Measurements from ENCODE around the gene WFDC2.

The WFDC2 gene

DNA sequence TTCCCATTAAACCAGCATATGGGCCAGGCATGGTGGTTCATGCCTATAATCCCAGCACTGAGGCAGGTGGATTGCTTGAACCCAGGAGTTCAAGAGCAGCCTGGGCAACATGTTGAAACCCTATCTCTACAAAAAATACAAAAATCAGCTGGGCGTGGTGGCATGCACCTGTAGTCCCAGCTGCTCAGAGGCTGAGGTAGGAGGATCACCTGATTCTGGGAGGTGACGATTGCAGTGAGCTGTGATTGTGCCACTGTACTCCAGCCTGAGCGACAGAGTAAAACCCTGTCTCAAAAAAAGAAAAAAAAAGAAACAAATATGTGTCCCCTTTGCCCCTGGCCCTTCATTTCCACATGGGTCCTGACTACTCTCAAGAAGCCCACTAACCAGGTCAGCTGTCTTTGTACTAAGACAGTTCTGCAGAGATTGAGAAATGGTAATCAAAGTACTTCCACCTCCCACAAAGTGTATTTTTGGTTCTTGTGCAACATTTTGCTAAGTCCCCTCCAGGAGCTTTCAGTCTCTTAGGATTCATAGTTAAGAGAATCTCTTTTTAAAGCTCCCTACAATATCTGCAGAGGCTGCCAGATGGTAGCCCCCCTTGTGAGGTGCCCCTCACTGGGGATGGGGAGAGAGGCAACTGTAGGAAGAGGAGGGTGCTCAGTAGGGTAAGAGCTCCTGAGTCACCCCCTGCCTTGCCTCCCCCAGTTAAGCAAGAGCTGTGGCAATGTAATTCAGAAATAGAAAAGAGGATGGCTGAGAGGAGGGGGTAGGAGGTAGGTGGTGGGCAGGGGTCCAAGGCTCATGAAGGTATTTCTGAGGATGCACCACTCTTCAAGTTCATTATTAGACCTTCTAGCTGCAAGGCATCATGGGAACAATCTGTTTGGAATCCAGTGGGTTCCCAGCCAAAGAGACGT lies 16.5 kb upstream of the WFDC2 start:
- Histone ChIP-seq H3K14ac (ENCODE audit: low read length in 2 of 2) (no peak overlapping the region), H3K9ac (ENCODE audit: low read length) (no peak overlapping the region), H3K79me1 (replicated peaks; ENCODE audit: low read length, poor library complexity, severe bottlenecking) (no peaks in the 10 kb centered on the region), H2AK5ac (ENCODE audit: low read length, severe bottlenecking) (no peak overlapping the region), H3K4me2 (ENCODE audit: low read length, poor library complexity, severe bottlenecking) (no peak overlapping the region), H3K9me3 (ENCODE audit: control insufficient read depth, low read length) (no peaks in the 10 kb centered on the region), H3K27ac (ENCODE audit: low read length, poor library complexity, severe bottlenecking) (no peak overlapping the region), H3K4me3 (ENCODE audit: insufficient read depth in 1 of 2, low read depth in 1 of 2, low read length in 2 of 2) (no peak overlapping the region), H2BK120ac (ENCODE audit: low read depth, low read length) (no peak overlapping the region), H2BK12ac (ENCODE audit: low read length in 2 of 2) (no peak overlapping the region), H3K27me3 (ENCODE audit: control insufficient read depth in 1 of 2, insufficient read depth in 1 of 2, low read length in 2 of 2) (peaks cover 24 to 30% of the 10 kb centered on the region in 2 experiments), H2BK15ac (ENCODE audit: low read depth, poor library complexity, severe bottlenecking) (no peak overlapping the region), H2AFZ (ENCODE audit: low read depth, low read length) (no peak overlapping the region), H3K4ac (ENCODE audit: low read depth in 1 of 2, low read length in 2 of 2) (no peak overlapping the region), H4K91ac (ENCODE audit: low read length) (no peak overlapping the region), H2BK5ac (ENCODE audit: low read depth, low read length, poor library complexity, severe bottlenecking) (no peak overlapping the region), H3K4me1 (ENCODE audit: control insufficient read depth, insufficient read depth, low read depth, low read length) (no peaks in the 10 kb centered on the region), H3K36me3 (ENCODE audit: control insufficient read depth in 1 of 2, insufficient read depth in 2 of 2, low read depth in 1 of 2, low read length in 2 of 2) (no peaks in the 10 kb centered on the region), H4K8ac (ENCODE audit: low read length) (no peak overlapping the region), H3K18ac (ENCODE audit: low read depth in 1 of 2, low read length in 2 of 2) (no peak overlapping the region), H3K23ac (ENCODE audit: low read length in 2 of 2) (no peak overlapping the region)
- DNase-seq = no peak
- WGBS = 78% methylated on average over 3 of the region's 4 CpGs

DNA sequence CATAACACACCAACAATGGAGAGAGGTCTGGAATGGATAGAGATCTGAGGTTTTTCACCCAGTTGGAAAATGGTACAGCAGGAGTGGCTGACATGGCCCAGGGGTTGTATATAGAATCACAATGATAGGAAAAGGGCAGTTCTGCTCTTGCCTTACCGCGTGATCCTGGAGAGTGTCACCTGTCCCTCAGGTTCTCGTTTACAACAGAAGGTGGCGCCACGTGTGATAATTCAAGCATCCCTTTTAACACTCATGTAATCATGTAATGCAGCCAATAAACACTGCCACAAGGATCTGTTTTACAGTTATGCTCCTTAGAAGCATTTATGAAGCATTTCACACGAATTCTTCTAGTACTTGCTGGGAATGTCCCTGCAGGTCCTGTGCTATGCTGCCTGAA lies 12.9 kb upstream of the WFDC2 start:
- 14% methylated on average over 6 of the region's 6 CpGs for WGBS

DNA sequence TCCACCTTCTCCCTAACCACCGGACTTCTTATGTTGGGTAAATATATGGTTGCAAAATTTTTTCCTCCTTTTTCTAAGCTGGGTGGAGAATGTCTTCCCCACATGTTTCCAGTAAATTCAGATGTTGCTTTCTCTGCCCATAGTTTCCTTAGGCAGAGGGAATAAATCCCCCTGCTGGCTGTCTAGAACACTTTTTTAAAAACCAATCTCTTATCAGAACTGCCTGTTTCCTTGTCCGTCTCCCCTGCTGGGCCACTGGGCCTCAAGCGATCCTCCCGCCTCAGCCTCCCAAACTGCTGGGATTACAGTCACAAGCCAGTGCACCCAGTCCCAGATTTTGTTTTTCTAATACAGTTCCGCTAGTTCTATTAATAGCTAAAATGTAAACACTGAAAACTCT lies 9.9 kb upstream of the WFDC2 start:
- H3K27me3 ChIP-seq (ENCODE audit: control insufficient read depth in 1 of 2, insufficient read depth in 1 of 2, low read length in 2 of 2) = peaks cover 32 to 36% of the 10 kb centered on the region in 2 experiments
- no peak overlapping the region for H3K18ac ChIP-seq (ENCODE audit: low read depth in 1 of 2, low read length in 2 of 2)
- no peaks in the 10 kb centered on the region for H3K9me3 ChIP-seq (ENCODE audit: control insufficient read depth, low read length)
- WGBS = 74% methylated on average over 3 of the region's 5 CpGs
- no peak overlapping the region for H3K4me3 ChIP-seq (ENCODE audit: insufficient read depth in 1 of 2, low read depth in 1 of 2, low read length in 2 of 2)
- H3K23ac ChIP-seq (ENCODE audit: low read length in 2 of 2) = no peak overlapping the region
- H4K8ac ChIP-seq (ENCODE audit: low read length) = no peak overlapping the region
- no peak overlapping the region for H2BK12ac ChIP-seq (ENCODE audit: low read length in 2 of 2)
- H3K4me1 ChIP-seq (ENCODE audit: control insufficient read depth, insufficient read depth, low read depth, low read length) = no peaks in the 10 kb centered on the region
- H2AK5ac ChIP-seq (ENCODE audit: low read length, severe bottlenecking) = no peak overlapping the region
- H3K9ac ChIP-seq (ENCODE audit: low read length) = no peak overlapping the region
- H3K36me3 ChIP-seq (ENCODE audit: control insufficient read depth in 1 of 2, insufficient read depth in 2 of 2, low read depth in 1 of 2, low read length in 2 of 2) = no peaks in the 10 kb centered on the region
- H3K79me1 ChIP-seq (replicated peaks; ENCODE audit: low read length, poor library complexity, severe bottlenecking) = no peaks in the 10 kb centered on the region
- H4K91ac ChIP-seq (ENCODE audit: low read length) = no peak overlapping the region
- no peak overlapping the region for H3K27ac ChIP-seq (ENCODE audit: low read length, poor library complexity, severe bottlenecking)
- no peak overlapping the region for H2BK120ac ChIP-seq (ENCODE audit: low read depth, low read length)
- no peak overlapping the region for H3K14ac ChIP-seq (ENCODE audit: low read length in 2 of 2)
- no peak overlapping the region for H3K4me2 ChIP-seq (ENCODE audit: low read length, poor library complexity, severe bottlenecking)
- no peak overlapping the region for H2AFZ ChIP-seq (ENCODE audit: low read depth, low read length)
- no peak overlapping the region for H2BK15ac ChIP-seq (ENCODE audit: low read depth, poor library complexity, severe bottlenecking)
- DNase-seq = no peak
- no peak overlapping the region for H2BK5ac ChIP-seq (ENCODE audit: low read depth, low read length, poor library complexity, severe bottlenecking)
- H3K4ac ChIP-seq (ENCODE audit: low read depth in 1 of 2, low read length in 2 of 2) = no peak overlapping the region

More for the DNA sequence above, 12.9 kb upstream of the WFDC2 start:
- Histone ChIP-seq H3K4ac (ENCODE audit: low read depth in 1 of 2, low read length in 2 of 2) (no peak overlapping the region), H2BK12ac (ENCODE audit: low read length in 2 of 2) (no peak overlapping the region), H2AFZ (ENCODE audit: low read depth, low read length) (no peak overlapping the region), H3K36me3 (ENCODE audit: control insufficient read depth in 1 of 2, insufficient read depth in 2 of 2, low read depth in 1 of 2, low read length in 2 of 2) (no peaks in the 10 kb centered on the region), H2BK15ac (ENCODE audit: low read depth, poor library complexity, severe bottlenecking) (no peak overlapping the region), H3K9ac (ENCODE audit: low read length) (no peak overlapping the region), H2BK120ac (ENCODE audit: low read depth, low read length) (no peak overlapping the region), H3K27ac (ENCODE audit: low read length, poor library complexity, severe bottlenecking) (no peak overlapping the region), H3K4me1 (ENCODE audit: control insufficient read depth, insufficient read depth, low read depth, low read length) (no peaks in the 10 kb centered on the region), H3K27me3 (ENCODE audit: control insufficient read depth in 1 of 2, insufficient read depth in 1 of 2, low read length in 2 of 2) (peaks cover 26 to 30% of the 10 kb centered on the region in 2 experiments), H2BK5ac (ENCODE audit: low read depth, low read length, poor library complexity, severe bottlenecking) (no peak overlapping the region), H3K14ac (ENCODE audit: low read length in 2 of 2) (no peak overlapping the region), H3K9me3 (ENCODE audit: control insufficient read depth, low read length) (no peaks in the 10 kb centered on the region), H2AK5ac (ENCODE audit: low read length, severe bottlenecking) (no peak overlapping the region), H3K4me3 (ENCODE audit: insufficient read depth in 1 of 2, low read depth in 1 of 2, low read length in 2 of 2) (no peak overlapping the region), H3K18ac (ENCODE audit: low read depth in 1 of 2, low read length in 2 of 2) (no peak overlapping the region), H3K4me2 (ENCODE audit: low read length, poor library complexity, severe bottlenecking) (no peak overlapping the region), H3K23ac (ENCODE audit: low read length in 2 of 2) (no peak overlapping the region), H4K91ac (ENCODE audit: low read length) (no peak overlapping the region), H4K8ac (ENCODE audit: low read length) (no peak overlapping the region), H3K79me1 (replicated peaks; ENCODE audit: low read length, poor library complexity, severe bottlenecking) (no peaks in the 10 kb centered on the region)
- DNase-seq = no peak

DNA sequence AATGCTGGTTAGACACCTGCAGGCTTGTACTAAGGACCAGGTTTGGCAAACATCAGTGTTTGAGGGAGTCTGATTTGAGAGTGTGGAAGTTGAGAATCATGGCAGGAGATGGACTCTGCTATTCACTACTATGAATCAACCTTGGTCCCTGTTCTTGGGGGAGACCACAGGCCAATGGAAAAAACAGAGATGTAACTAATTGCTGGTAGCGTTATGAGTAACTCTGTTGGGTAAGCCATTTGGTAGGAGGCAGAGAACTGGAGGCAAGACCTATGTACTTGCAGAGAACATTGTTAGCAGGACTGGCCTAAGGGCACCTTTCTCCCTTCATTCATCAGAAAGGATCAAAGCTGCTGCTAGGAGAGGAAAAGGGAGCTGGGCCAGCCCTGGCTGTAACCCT lies 8.3 kb upstream of the WFDC2 start:
- Histone ChIP-seq H2BK12ac (ENCODE audit: low read length in 2 of 2) (no peak overlapping the region), H2BK15ac (ENCODE audit: low read depth, poor library complexity, severe bottlenecking) (no peak overlapping the region), H3K4ac (ENCODE audit: low read depth in 1 of 2, low read length in 2 of 2) (no peak overlapping the region), H3K36me3 (ENCODE audit: control insufficient read depth in 1 of 2, insufficient read depth in 2 of 2, low read depth in 1 of 2, low read length in 2 of 2) (no peaks in the 10 kb centered on the region), H4K91ac (ENCODE audit: low read length) (no peak overlapping the region), H3K4me2 (ENCODE audit: low read length, poor library complexity, severe bottlenecking) (no peak overlapping the region), H2AFZ (ENCODE audit: low read depth, low read length) (no peak overlapping the region), H3K18ac (ENCODE audit: low read depth in 1 of 2, low read length in 2 of 2) (no peak overlapping the region), H3K4me3 (ENCODE audit: insufficient read depth in 1 of 2, low read depth in 1 of 2, low read length in 2 of 2) (no peak overlapping the region), H3K9ac (ENCODE audit: low read length) (no peak overlapping the region), H3K79me1 (replicated peaks; ENCODE audit: low read length, poor library complexity, severe bottlenecking) (no peaks in the 10 kb centered on the region), H3K9me3 (ENCODE audit: control insufficient read depth, low read length) (no peaks in the 10 kb centered on the region), H2AK5ac (ENCODE audit: low read length, severe bottlenecking) (no peak overlapping the region), H2BK5ac (ENCODE audit: low read depth, low read length, poor library complexity, severe bottlenecking) (no peak overlapping the region), H3K4me1 (ENCODE audit: control insufficient read depth, insufficient read depth, low read depth, low read length) (no peaks in the 10 kb centered on the region), H3K23ac (ENCODE audit: low read length in 2 of 2) (no peak overlapping the region), H4K8ac (ENCODE audit: low read length) (no peak overlapping the region), H3K27ac (ENCODE audit: low read length, poor library complexity, severe bottlenecking) (no peak overlapping the region), H3K27me3 (ENCODE audit: control insufficient read depth in 1 of 2, insufficient read depth in 1 of 2, low read length in 2 of 2) (peaks cover 47 to 51% of the 10 kb centered on the region in 2 experiments), H2BK120ac (ENCODE audit: low read depth, low read length) (no peak overlapping the region), H3K14ac (ENCODE audit: low read length in 2 of 2) (no peak overlapping the region)
- WGBS = 87% methylated on average over 1 of the region's 1 CpG
- no peak for DNase-seq
